Thyroid gland (tissue), 4 donors: ENCODE results near the gene USP49. TPM values are rescaled to one million over a fixed set of nuclear protein-coding genes. Genes with fewer than 3 reads are reported as not detected.

Experiments
- DNase-seq, 2 donors: peaks; one replicate each; pipeline ENCODE4 v3.0.0-alpha.2; 2019
- H3K27ac ChIP-seq, 3 donors: fragments of 200-600 bp; sonication (generic); 1 replicate in 2 of 3; 2 replicates in 1 of 3; pipeline ENCODE4 v1.5.1; 2016 to 2019; ENCODE audit warnings: mild to moderate bottlenecking in 1 of 3, moderate library complexity in 1 of 3
- H3K27me3 ChIP-seq: fragments of 200-600 bp; sonication (generic); one replicate; pipeline ENCODE4 v1.5.1; 2019
- H3K36me3 ChIP-seq, 2 donors: fragments of 200-600 bp; sonication (generic); one replicate each; pipeline ENCODE4 v1.5.1; 2016 to 2019
- H3K4me1 ChIP-seq, 2 donors: fragments of 200-600 bp; sonication (generic); one replicate each; pipeline ENCODE4 v1.5.1; 2017 to 2019
- H3K4me3 ChIP-seq, 3 donors: fragments of 200-600 bp; sonication (generic); replicated peaks in 1 of 3; 1 replicate in 2 of 3; 2 replicates in 1 of 3; pipeline ENCODE4 v1.5.1; 2016; ENCODE audit warnings: mild to moderate bottlenecking in 1 of 3
- H3K9me3 ChIP-seq: fragments of 200-600 bp; sonication (generic); one replicate; pipeline ENCODE4 v1.5.1; 2017
- CTCF ChIP-seq, 6 experiments: fragments of 200-600 bp in 3 of 6; fragments of 450-650 bp in 3 of 6; sonication (generic) in 3 of 6; IDR thresholded peaks; one replicate each; pipeline ENCODE4 v1.5.1; 2016 to 2019; ENCODE audit warnings: antibody characterized with exemption in 6 of 6, mild to moderate bottlenecking in 2 of 6, inconsistent platforms in 1 of 6, moderate library complexity in 1 of 6
- POLR2A ChIP-seq, 2 donors: fragments of 450-650 bp; IDR thresholded peaks; one replicate each; pipeline ENCODE4 v1.6.1; 2017; ENCODE audit warnings: antibody characterized with exemption in 2 of 2, mild to moderate bottlenecking in 2 of 2, moderate library complexity in 1 of 2
- WGBS, 2 donors: methylation state at CpG; one replicate each; pipeline ENCODE4 v1.1.5; 2017; 5-methylcytosine and 5-hydroxymethylcytosine counted together
- intact Hi-C: fragments of 100-400 bp; cut with DNase I; formaldehyde crosslinking; loops from one replicate; pipeline ENCODE4 v1.15.1; 2023
- total RNA-seq, 4 donors: library from RNA; depleted of rRNA; stranded (reverse); fragments of >200 nt; gene quantifications; one replicate each; pipeline ENCODE4 v1.2.3, GENCODE V29; 2016

USP49 gene
- total RNA-seq, 4 donors from 2014 or later = 9.8 to 17.5 (median 13.8) TPM

- peaks cover 47 to 49% of the 10 kb centered on the region in 2 donors for H3K36me3 ChIP-seq
- H3K27me3 ChIP-seq = no peaks in the 10 kb centered on the region
- DNase-seq = no peak
- no peak overlapping the region for H3K4me3 ChIP-seq
- H3K4me1 ChIP-seq = peaks cover 7% of the 10 kb centered on the region in 2 donors
- 94 to 97% methylated on average over 13 of the region's 13 CpGs for WGBS, 2 donors
- intact Hi-C loops = loop anchor here (5.0 to 10.0 kb wide), 2 partner anchors 38 to 71 kb away; partner anchors contain the start of gene TFEB
- H3K27ac ChIP-seq = no peak overlapping the region
- no peak for TF ChIP-seq POLR2A (IDR thresholded peaks at IDR 0.05)
- no peak for TF ChIP-seq CTCF (IDR thresholded peaks at IDR 0.05)
- no peaks in the 10 kb centered on the region for H3K9me3 ChIP-seq
These were observed 119.8 kb downstream of the USP49 start for GRCh38 chr6:41775293-41775882.

- Histone ChIP-seq H3K27ac (no peak overlapping the region), H3K4me1 (peaks cover 7% of the 10 kb centered on the region in 2 donors), H3K36me3 (peaks cover 49 to 51% of the 10 kb centered on the region in 2 donors), H3K4me3 (no peak overlapping the region), H3K9me3 (no peaks in the 10 kb centered on the region), H3K27me3 (no peaks in the 10 kb centered on the region)
- DNase-seq = no peak
- WGBS, 2 donors = 91 to 97% methylated on average over 3 of the region's 3 CpGs
- intact Hi-C loops = loop anchor here (5.0 to 10.0 kb wide), 2 partner anchors 38 to 70 kb away; partner anchors contain the start of gene TFEB
- TF ChIP-seq CTCF (IDR thresholded peaks at IDR 0.05) (no peak), POLR2A (IDR thresholded peaks at IDR 0.05) (no peak)
These were observed 120.3 kb downstream of the USP49 start for GRCh38 chr6:41774841-41775240.

- H3K9me3 ChIP-seq = no peaks in the 10 kb centered on the region
- no peaks in the 10 kb centered on the region for H3K27me3 ChIP-seq
- peaks cover 42 to 44% of the 10 kb centered on the region in 2 donors for H3K36me3 ChIP-seq
- DNase-seq = no peak
- 89 to 90% methylated on average over 22 to 23 of the region's 29 CpGs for WGBS, 2 donors
- H3K27ac ChIP-seq = no peak overlapping the region
- peaks cover 0 to 12% of the 10 kb centered on the region in 2 donors for H3K4me1 ChIP-seq
- H3K4me3 ChIP-seq = no peak overlapping the region
- TF ChIP-seq CTCF (IDR thresholded peaks at IDR 0.05) (no peak), POLR2A (IDR thresholded peaks at IDR 0.05) (no peak)
- intact Hi-C loops = loop anchor here (10.0 kb wide), 1 partner anchor 67 kb away; no protein-coding TSS in a partner anchor
These were observed 123.9 kb downstream of the USP49 start for GRCh38 chr6:41771058-41771983.

- H3K9me3 ChIP-seq = no peaks in the 10 kb centered on the region
- peaks cover 38 to 40% of the 10 kb centered on the region in 2 donors for H3K36me3 ChIP-seq
- H3K4me3 ChIP-seq = no peak overlapping the region
- no peak for TF ChIP-seq CTCF (IDR thresholded peaks at IDR 0.05)
- no peak for TF ChIP-seq POLR2A (IDR thresholded peaks at IDR 0.05)
- H3K27me3 ChIP-seq = no peaks in the 10 kb centered on the region
- H3K27ac ChIP-seq = no peak overlapping the region
- H3K4me1 ChIP-seq = peaks cover 0 to 12% of the 10 kb centered on the region in 2 donors
- no peak for DNase-seq
- WGBS, 2 donors = 93 to 94% methylated on average over 8 to 29 of the region's 30 CpGs
- intact Hi-C loops = loop anchor here (10.0 kb wide), 1 partner anchor 66 kb away; no protein-coding TSS in a partner anchor
These were observed 124.7 kb downstream of the USP49 start for GRCh38 chr6:41770381-41771057.
